HG03039 (cell line): ENCODE data around the gene NAT8.
"Not testable (repeated sequence)": the region's sequence is repeated elsewhere in the genome, so short reads cannot be mapped to it uniquely, and the experiment has no call there.

Experiments used
- ATAC-seq: cut with Tn5 transposase; IDR thresholded peaks from one replicate; pipeline ENCODE4 v1.9.1; 2021; ENCODE audit warnings: mild to moderate bottlenecking, moderate library complexity; ENCODE audit not compliant: unreplicated experiment

Gene NAT8

GRCh38 chr2:73642338-73643018 lies at the start of gene NAT8:
TSS of gene NAT8 (minus strand) at chr2:73642422. CDS start at chr2:73641628, 794 bp downstream.
- ATAC-seq: no peak

GRCh38 chr2:73690372-73691088 lies 48.3 kb upstream of the NAT8 start:
- ATAC-seq: not testable (repeated sequence)

- not testable (repeated sequence) for ATAC-seq
Observed at GRCh38 chr2:73688494-73688893, 46.3 kb upstream of the NAT8 start.

- no peak for ATAC-seq
Observed at GRCh38 chr2:73685764-73686438, 43.7 kb upstream of the NAT8 start.

GRCh38 chr2:73684905-73685304 lies 42.7 kb upstream of the NAT8 start:
- ATAC-seq: not testable (repeated sequence)

- ATAC-seq: not testable (repeated sequence)
Observed at GRCh38 chr2:73684325-73684724, 42.1 kb upstream of the NAT8 start.

- ATAC-seq: not testable (repeated sequence)
Observed at GRCh38 chr2:73679951-73680571, 37.8 kb upstream of the NAT8 start.

- not testable (repeated sequence) for ATAC-seq
Observed at GRCh38 chr2:73679237-73679636, 37.0 kb upstream of the NAT8 start.

GRCh38 chr2:73678008-73678407 lies 35.8 kb upstream of the NAT8 start:
- not testable (repeated sequence) for ATAC-seq

GRCh38 chr2:73676211-73676610 lies 34.0 kb upstream of the NAT8 start:
- not testable (repeated sequence) for ATAC-seq

- ATAC-seq: not testable (repeated sequence)
Observed at GRCh38 chr2:73674696-73675157, 32.5 kb upstream of the NAT8 start.

- ATAC-seq: not testable (repeated sequence)
Observed at GRCh38 chr2:73669976-73670375, 27.8 kb upstream of the NAT8 start.

- not testable (repeated sequence) for ATAC-seq
Observed at GRCh38 chr2:73667239-73667638, 25.0 kb upstream of the NAT8 start.

GRCh38 chr2:73654175-73654574 lies 12.0 kb upstream of the NAT8 start:
- no peak for ATAC-seq

- no peak for ATAC-seq
Observed at GRCh38 chr2:73652348-73652747, 10.1 kb upstream of the NAT8 start.

GRCh38 chr2:73651591-73652230 lies 9.5 kb upstream of the NAT8 start:
- no peak for ATAC-seq

- not testable (repeated sequence) for ATAC-seq
Observed at GRCh38 chr2:73647690-73648089, 5.5 kb upstream of the NAT8 start.

- no peak for ATAC-seq
Observed at GRCh38 chr2:73641767-73642062, 507 bp downstream of the NAT8 start.

- ATAC-seq: no peak
Observed at GRCh38 chr2:73640946-73641766, 1.1 kb downstream of the NAT8 start.

- ATAC-seq: no peak
Observed at GRCh38 chr2:73640511-73640911, 1.7 kb downstream of the NAT8 start.
